Brain microvascular endothelial cell (primary cell): ENCODE results near the gene ADGRG3.
"Not testable (repeated sequence)": the region's sequence is repeated elsewhere in the genome, so short reads cannot be mapped to it uniquely, and the experiment has no call there.

Experiments used
- DNase-seq: peaks from one replicate; pipeline ENCODE4 v3.0.0-alpha.2; 2020
- H3K27ac ChIP-seq: fragments of 250-450 bp; sonication (Bioruptor Pico); 2 replicates; pipeline ENCODE4 v1.5.1; 2020; ENCODE audit warnings: mild to moderate bottlenecking, moderate library complexity
- H3K27me3 ChIP-seq: fragments of 250-450 bp; sonication (Bioruptor Pico); replicated peaks from 2 replicates; pipeline ENCODE4 v1.5.1; 2020; ENCODE audit warnings: mild to moderate bottlenecking
- H3K36me3 ChIP-seq: fragments of 250-450 bp; sonication (Bioruptor Pico); replicated peaks from 2 replicates; pipeline ENCODE4 v1.5.1; 2020; ENCODE audit warnings: mild to moderate bottlenecking
- H3K4me3 ChIP-seq: 2 replicates; pipeline ENCODE4 v1.5.1; 2011; ENCODE audit warnings: low read depth, mild to moderate bottlenecking, control low read depth, low read length, moderate library complexity
- CTCF ChIP-seq: IDR thresholded peaks from 2 replicates; pipeline ENCODE4 v1.5.1; 2011; ENCODE audit warnings: low read depth, mild to moderate bottlenecking, moderate library complexity, low read length, control low read depth, inconsistent platforms; ENCODE audit errors: missing control alignments
- in situ Hi-C: cut with HindIII; loops from 2 replicates; pipeline ENCODE4 v1.10.0; 2017; ENCODE audit warnings: low sequenced_read_pairs, low pct_ligation_motif_present

The ADGRG3 gene

GRCh38 chr16:57706717-57707116, 38.6 kb downstream of the ADGRG3 start:
- TF ChIP-seq CTCF: no peak
- no peak overlapping the region for H3K4me3 ChIP-seq
- no peaks in the 10 kb centered on the region for H3K36me3 ChIP-seq
- no peak overlapping the region for H3K27ac ChIP-seq
- no peak for DNase-seq
- H3K27me3 ChIP-seq: peaks cover 11% of the 10 kb centered on the region
- in situ Hi-C loops: no loop called here

GRCh38 chr16:57707331-57707730, 39.2 kb downstream of the ADGRG3 start:
- H3K4me3 ChIP-seq: no peak overlapping the region
- peaks cover 11% of the 10 kb centered on the region for H3K27me3 ChIP-seq
- DNase-seq: no peak
- TF ChIP-seq CTCF: no peak
- H3K36me3 ChIP-seq: no peaks in the 10 kb centered on the region
- in situ Hi-C loops: no loop called here
- H3K27ac ChIP-seq: no peak overlapping the region

- no peak overlapping the region for H3K4me3 ChIP-seq
- in situ Hi-C loops: no loop called here
- no peaks in the 10 kb centered on the region for H3K36me3 ChIP-seq
- TF ChIP-seq CTCF: no peak
- H3K27ac ChIP-seq: no peak overlapping the region
- no peak for DNase-seq
- H3K27me3 ChIP-seq: peaks cover 11% of the 10 kb centered on the region
These were observed 40.1 kb downstream of the ADGRG3 start for GRCh38 chr16:57708168-57708567.

- Histone ChIP-seq H3K36me3 (no peaks in the 10 kb centered on the region), H3K27ac (no peak overlapping the region), H3K27me3 (peaks cover 11% of the 10 kb centered on the region), H3K4me3 (no peak overlapping the region)
- TF ChIP-seq CTCF: no peak
- DNase-seq: no peak
- in situ Hi-C loops: no loop called here
These were observed 41.6 kb downstream of the ADGRG3 start for GRCh38 chr16:57709663-57710062.

- H3K4me3 ChIP-seq: no peak overlapping the region
- H3K36me3 ChIP-seq: no peaks in the 10 kb centered on the region
- in situ Hi-C loops: no loop called here
- no peak overlapping the region for H3K27ac ChIP-seq
- no peak for TF ChIP-seq CTCF
- peaks cover 19% of the 10 kb centered on the region for H3K27me3 ChIP-seq
- no peak for DNase-seq
These were observed 43.2 kb downstream of the ADGRG3 start for GRCh38 chr16:57711346-57711745.

- peaks cover 19% of the 10 kb centered on the region for H3K27me3 ChIP-seq
- no peak for DNase-seq
- no peak for TF ChIP-seq CTCF
- H3K27ac ChIP-seq: no peak overlapping the region
- H3K4me3 ChIP-seq: no peak overlapping the region
- in situ Hi-C loops: no loop called here
- H3K36me3 ChIP-seq: no peaks in the 10 kb centered on the region
These were observed 43.9 kb downstream of the ADGRG3 start for GRCh38 chr16:57711993-57712392.

GRCh38 chr16:57712569-57712968, 44.5 kb downstream of the ADGRG3 start:
- in situ Hi-C loops, H3K27ac ChIP-seq, H3K36me3 ChIP-seq, DNase-seq, H3K4me3 ChIP-seq: not testable (repeated sequence)
- H3K27me3 ChIP-seq: peaks cover 19% of the 10 kb centered on the region
